Aorta (tissue), 5 donors: ENCODE measurements around the gene AXIN1. TPM values are rescaled to one million over a fixed set of nuclear protein-coding genes. Genes with fewer than 3 reads are reported as not detected.

Experiments
- ATAC-seq: fragments of 200-7000 bp; cut with Tn5 transposase; one replicate; pipeline ENCODE4 v1.9.1; 2022; ENCODE audit warnings: moderate library complexity; ENCODE audit not compliant: low FRiP score
- DNase-seq, 2 donors: peaks; one replicate each; pipeline ENCODE4 v3.0.0-alpha.2; 2020
- H3K27ac ChIP-seq, 2 donors: one replicate each; pipeline ENCODE4 v1.5.1; 2013; ENCODE audit warnings: low read length in 2 of 2, mild to moderate bottlenecking in 2 of 2, moderate library complexity in 2 of 2, control low read depth in 1 of 2, inconsistent platforms in 1 of 2, low read depth in 1 of 2
- H3K27me3 ChIP-seq, 2 donors: one replicate each; pipeline ENCODE4 v1.6.1; 2013; ENCODE audit warnings: control low read depth in 1 of 2, low read length in 1 of 2, mild to moderate bottlenecking in 1 of 2, moderate library complexity in 1 of 2; ENCODE audit not compliant: insufficient read depth in 2 of 2, control insufficient read depth in 1 of 2
- H3K36me3 ChIP-seq, 2 donors: one replicate each; pipeline ENCODE4 v1.6.1; 2013; ENCODE audit warnings: control low read depth in 1 of 2, low read length in 1 of 2, mild to moderate bottlenecking in 1 of 2; ENCODE audit not compliant: insufficient read depth in 2 of 2, control insufficient read depth in 1 of 2
- H3K4me1 ChIP-seq, 2 donors: one replicate each; pipeline ENCODE4 v1.6.1; 2013; ENCODE audit warnings: low read length in 2 of 2, control low read depth in 1 of 2, mild to moderate bottlenecking in 1 of 2, moderate library complexity in 1 of 2; ENCODE audit not compliant: insufficient read depth in 2 of 2, control insufficient read depth in 1 of 2
- H3K4me3 ChIP-seq, 2 donors: one replicate each; pipeline ENCODE4 v1.5.1; 2013; ENCODE audit warnings: low read length in 2 of 2, control low read depth in 1 of 2, mild to moderate bottlenecking in 1 of 2
- H3K9me3 ChIP-seq: one replicate; pipeline ENCODE4 v1.6.1; 2013; ENCODE audit warnings: mild to moderate bottlenecking, low read length; ENCODE audit not compliant: control insufficient read depth
- WGBS, 2 donors: extraction: QIAGEN DNeasy Blood & Tissue Kit; methylation state at CpG; one replicate each; pipeline ENCODE4 v1.1.7; 2013; 5-methylcytosine and 5-hydroxymethylcytosine counted together
- intact Hi-C, 2 donors: fragments of 100-400 bp; cut with DNase I; formaldehyde crosslinking; loops; one replicate each; pipeline versions ENCODE4 v1.14.2 to v1.15.0; 2022
- polyA plus RNA-seq, 2 donors: library from polyadenylated mRNA; stranded (reverse); fragments of 200-250 nt; gene quantifications; one replicate each; pipeline ENCODE4 v1.2.3, GENCODE V29; 2013
- total RNA-seq, 2 donors: library from RNA; stranded (reverse); fragmentation: NEBNext Ultra II Directional; extraction: Animal tissue kit (Norgen Biotek cat#: 25700); gene quantifications; one replicate each; pipeline ENCODE4 v1.2.1, GENCODE V29; 2021
- donor health status: healthy with polysubstance abuse.
- donor health status: Bipolar disorder and iron deficiency.
- donor health status: DM: no; HTN: no; CAD: no.
- donor health status: DM: no; HTN: no; CAD: no.
- donor health status: DM: yes; HTN: yes; CAD: no.

The AXIN1 gene
- total and polyA plus RNA-seq, 4 donors, result 9.1 to 19.8 (median 15.6) TPM

DNA sequence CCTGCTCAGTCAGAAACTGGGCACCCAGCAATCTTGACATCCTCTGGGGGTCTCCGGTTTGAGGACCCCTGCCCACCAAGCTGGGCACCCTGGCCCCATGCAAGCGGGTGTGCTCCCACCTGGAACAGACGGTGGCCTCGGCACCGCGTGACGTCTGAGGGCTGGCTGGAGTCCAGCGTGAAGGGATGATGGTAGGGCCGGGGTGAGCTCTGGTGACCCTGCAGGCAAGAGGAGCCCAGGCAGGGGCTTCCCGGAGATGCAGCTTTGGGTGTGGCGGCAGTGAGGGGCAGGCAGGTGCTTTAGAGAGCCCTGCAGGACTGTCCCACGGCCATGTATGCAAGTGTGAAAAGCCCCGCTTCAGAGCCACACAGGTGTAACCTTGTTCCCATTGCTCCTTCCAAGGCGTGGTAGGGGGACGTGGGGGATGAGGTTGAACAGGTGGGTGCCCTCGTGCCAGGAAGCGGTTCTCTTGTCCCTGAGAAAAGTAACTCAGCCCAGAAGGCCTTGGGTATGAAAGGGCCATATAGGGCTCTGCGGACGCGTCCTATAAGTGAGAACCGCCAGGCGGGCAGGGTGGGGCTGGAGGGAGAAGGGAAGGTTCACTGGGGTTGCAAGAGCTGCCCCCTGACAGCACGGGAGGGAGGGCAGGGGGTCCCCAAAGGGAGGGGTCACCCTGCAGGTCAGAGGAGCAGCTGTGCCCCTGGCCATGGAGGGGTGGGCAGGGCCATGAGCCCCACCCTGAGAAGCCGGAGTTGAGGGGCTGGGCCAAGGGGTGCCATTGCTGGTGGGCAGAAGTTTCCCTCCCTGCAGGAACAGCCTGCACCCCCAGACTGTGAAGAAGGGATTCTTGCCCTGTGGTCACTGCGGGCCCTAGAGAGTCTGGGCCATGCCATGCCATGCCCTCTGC lies 86.0 kb downstream of the AXIN1 start:
- Histone ChIP-seq H3K36me3 (peaks cover 0 to 10% of the 10 kb centered on the region in 2 donors), H3K4me3 (no peak overlapping the region), H3K27me3 (no peaks in the 10 kb centered on the region), H3K4me1 (no peaks in the 10 kb centered on the region), H3K27ac (no peak overlapping the region), H3K9me3 (no peaks in the 10 kb centered on the region)
- intact Hi-C loops, result no loop called here
- DNase-seq (no peak), ATAC-seq (no peak)
- WGBS, 2 donors, result 71 to 77% methylated on average over 25 of the region's 25 CpGs

DNA sequence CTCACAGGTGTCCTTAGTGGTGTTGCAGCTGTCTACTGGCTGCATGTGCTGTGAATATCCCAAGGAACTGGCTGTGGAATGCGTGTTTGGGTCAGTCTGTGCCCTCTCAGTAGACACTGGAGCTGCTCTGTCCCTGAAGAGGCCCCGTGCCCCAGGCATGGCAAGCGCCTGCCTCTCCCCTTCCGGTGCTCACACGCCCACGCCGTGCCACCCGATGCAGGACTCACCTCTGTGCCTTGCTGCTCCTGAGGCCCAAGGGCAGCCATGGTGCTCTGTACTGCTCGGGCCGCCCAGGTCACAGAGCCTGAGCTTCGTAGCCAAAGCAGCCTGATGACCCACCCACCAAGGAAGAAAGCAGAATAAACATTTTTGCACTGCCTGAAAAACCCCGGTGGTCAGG lies 86.8 kb downstream of the AXIN1 start:
- Histone ChIP-seq H3K4me3 (no peak overlapping the region), H3K27ac (no peak overlapping the region), H3K27me3 (no peaks in the 10 kb centered on the region), H3K4me1 (no peaks in the 10 kb centered on the region), H3K36me3 (peaks cover 0 to 10% of the 10 kb centered on the region in 2 donors), H3K9me3 (no peaks in the 10 kb centered on the region)
- DNase-seq (no peak), ATAC-seq (no peak)
- WGBS, 2 donors, result 77% methylated on average over 12 of the region's 12 CpGs
- intact Hi-C loops, result no loop called here

DNA sequence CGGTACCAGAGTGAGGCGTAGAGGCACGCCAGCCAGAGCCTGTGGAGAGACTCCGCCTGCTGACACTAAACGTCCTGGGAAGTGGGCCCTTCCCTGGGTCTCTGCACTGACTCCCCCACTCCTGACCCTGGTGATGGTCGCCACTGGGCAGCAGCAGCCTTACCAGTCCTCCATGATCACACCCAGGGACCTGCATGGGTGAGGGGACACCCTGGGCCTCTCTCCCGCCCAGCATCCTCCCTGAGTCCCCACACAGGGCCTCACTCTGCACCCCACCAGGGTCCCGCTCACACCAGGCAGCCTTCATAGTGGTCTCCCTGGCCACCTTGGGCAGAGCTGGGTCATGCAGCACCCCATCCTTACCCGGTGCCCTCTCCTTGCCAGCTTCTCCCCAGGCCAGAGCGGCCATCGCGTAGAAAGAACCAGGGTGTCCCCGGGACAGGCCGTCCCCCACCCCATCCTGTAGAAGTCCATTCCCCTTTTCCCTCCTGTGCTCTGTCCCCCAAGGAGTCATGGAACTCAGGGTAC lies 87.5 kb downstream of the AXIN1 start:
- Histone ChIP-seq H3K27me3 (no peaks in the 10 kb centered on the region), H3K27ac (no peak overlapping the region), H3K4me1 (no peaks in the 10 kb centered on the region), H3K9me3 (no peaks in the 10 kb centered on the region), H3K4me3 (no peak overlapping the region), H3K36me3 (peaks cover 0 to 11% of the 10 kb centered on the region in 2 donors)
- no peak for ATAC-seq
- WGBS, 2 donors, result 90 to 92% methylated on average over 14 of the region's 14 CpGs
- intact Hi-C loops, result no loop called here
- no peak for DNase-seq

DNA sequence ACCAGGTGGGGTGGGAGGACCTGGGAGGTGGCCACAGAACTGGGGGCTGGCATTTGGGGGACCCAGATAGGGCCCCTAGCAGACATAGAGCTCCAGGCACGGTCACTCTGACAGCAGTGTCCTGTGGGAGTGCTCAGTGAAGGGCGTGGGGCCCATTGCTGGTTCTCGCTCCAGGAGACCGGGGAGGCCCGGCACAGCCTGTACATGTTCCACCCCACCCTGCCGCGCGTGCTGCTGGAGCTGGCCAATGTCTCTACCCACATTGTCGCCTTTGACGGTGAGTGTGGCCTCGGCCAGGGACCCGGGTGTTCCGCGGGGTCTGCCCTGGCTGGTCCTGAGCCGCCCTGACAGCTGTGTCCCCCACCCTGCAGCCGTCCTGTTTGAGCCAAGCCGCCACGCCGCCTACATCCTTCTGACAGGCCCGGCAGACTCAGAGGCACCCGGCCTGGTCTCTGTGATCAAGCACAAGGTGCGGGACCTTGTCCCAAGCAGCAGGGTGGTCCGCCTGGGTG lies 88.0 kb downstream of the AXIN1 start:
- Histone ChIP-seq H3K27ac (no peak overlapping the region), H3K4me1 (no peaks in the 10 kb centered on the region), H3K9me3 (no peaks in the 10 kb centered on the region), H3K4me3 (no peak overlapping the region), H3K36me3 (peaks cover 0 to 14% of the 10 kb centered on the region in 2 donors), H3K27me3 (no peaks in the 10 kb centered on the region)
- no peak for DNase-seq
- 92 to 95% methylated on average over 23 of the region's 23 CpGs for WGBS, 2 donors
- intact Hi-C loops, result no loop called here
- no peak for ATAC-seq

DNA sequence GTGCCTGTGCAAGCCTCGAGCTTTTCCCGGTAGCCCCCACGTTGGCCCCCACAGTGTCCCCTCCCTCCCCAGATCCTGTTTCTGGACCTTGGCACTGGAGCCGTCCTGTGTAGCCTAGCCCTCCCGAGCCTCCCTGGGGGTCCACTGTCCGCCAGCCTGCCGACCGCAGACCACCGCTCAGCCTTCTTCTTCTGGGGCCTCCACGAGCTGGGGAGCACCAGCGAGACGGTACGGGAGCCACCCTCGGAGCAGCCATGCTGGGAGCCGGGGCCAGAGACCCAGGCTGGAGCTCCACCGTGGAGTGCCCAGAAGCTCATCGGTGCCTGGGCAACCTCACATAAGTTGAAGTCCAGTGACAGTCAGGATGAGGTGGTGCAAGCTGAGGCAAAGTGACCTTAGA lies 88.6 kb downstream of the AXIN1 start:
- no peaks in the 10 kb centered on the region for H3K4me1 ChIP-seq
- peaks cover 0 to 14% of the 10 kb centered on the region in 2 donors for H3K36me3 ChIP-seq
- 91 to 92% methylated on average over 17 of the region's 17 CpGs for WGBS, 2 donors
- H3K27me3 ChIP-seq, result no peaks in the 10 kb centered on the region
- H3K4me3 ChIP-seq, result no peak overlapping the region
- H3K9me3 ChIP-seq, result no peaks in the 10 kb centered on the region
- no peak for DNase-seq
- H3K27ac ChIP-seq, result no peak overlapping the region
- intact Hi-C loops, result no loop called here
- ATAC-seq, result no peak

DNA sequence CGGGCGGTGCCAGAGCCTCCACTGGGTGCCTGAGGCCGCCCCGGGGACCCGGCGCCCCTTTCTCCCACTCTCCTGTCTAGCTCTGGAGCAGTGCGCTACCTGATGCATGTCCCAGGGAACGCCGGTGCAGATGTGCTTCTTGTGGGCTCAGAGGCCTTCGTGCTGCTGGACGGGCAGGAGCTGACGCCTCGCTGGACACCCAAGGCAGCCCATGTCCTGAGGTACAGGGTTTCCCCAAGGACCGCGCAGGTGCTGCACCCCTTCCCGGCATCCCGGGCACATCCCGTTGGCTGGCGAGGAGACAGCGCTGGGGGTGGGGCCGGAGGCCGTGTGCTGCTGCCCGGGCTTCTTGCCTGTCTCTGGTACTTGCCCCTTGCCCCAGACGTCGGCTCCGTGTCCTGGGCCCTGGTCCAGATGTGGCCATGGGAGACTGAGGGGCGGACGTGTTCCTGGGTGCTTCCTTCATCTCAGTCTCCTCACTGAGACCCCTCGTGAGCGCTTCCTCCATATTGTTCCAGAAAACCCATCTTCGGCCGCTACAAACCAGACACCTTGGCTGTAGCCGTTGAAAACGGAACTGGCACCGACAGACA lies 89.2 kb downstream of the AXIN1 start:
- Histone ChIP-seq H3K27ac (no peak overlapping the region), H3K4me1 (no peaks in the 10 kb centered on the region), H3K9me3 (no peaks in the 10 kb centered on the region), H3K36me3 (peaks cover 0 to 14% of the 10 kb centered on the region in 2 donors), H3K4me3 (no peak overlapping the region), H3K27me3 (no peaks in the 10 kb centered on the region)
- WGBS, 2 donors, result 93 to 95% methylated on average over 28 to 35 of the region's 35 CpGs
- DNase-seq (no peak), ATAC-seq (no peak)
- intact Hi-C loops, result no loop called here

DNA sequence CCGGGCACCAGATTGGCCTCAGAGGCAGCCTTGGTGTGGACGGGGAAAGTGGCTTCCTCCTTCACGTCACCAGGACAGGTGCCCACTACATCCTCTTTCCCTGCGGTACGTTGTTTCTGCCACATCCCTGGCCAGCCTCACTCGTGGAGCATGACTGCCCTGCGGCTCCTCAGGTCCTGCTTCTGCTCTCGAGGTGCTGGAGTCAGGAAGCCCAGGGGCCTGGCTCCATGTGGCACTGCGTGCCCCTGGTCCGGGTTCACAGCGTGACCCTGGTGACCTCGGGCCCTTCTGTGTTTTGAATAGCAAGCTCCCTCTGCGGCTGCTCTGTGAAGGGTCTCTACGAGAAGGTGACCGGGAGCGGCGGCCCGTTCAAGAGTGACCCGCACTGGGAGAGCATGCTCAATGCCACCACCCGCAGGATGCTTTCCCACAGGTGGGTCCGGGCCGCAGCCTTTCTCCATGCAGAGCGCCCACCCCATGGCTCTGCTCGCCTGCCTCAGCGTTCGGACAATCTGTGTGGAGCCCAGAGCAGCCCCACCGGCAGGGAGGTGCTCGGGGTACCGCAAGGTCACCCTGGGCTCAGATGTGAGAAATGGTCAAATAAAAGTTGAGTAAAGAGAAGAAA lies 90.3 kb downstream of the AXIN1 start:
- no peaks in the 10 kb centered on the region for H3K9me3 ChIP-seq
- DNase-seq, result no peak
- whole genome bisulfite sequencing, 2 donors, result 92% methylated on average over 29 of the region's 29 CpGs
- intact Hi-C loops, result no loop called here
- H3K27me3 ChIP-seq, result no peaks in the 10 kb centered on the region
- no peak overlapping the region for H3K27ac ChIP-seq
- no peaks in the 10 kb centered on the region for H3K4me1 ChIP-seq
- H3K36me3 ChIP-seq, result peaks cover 0 to 14% of the 10 kb centered on the region in 2 donors
- no peak overlapping the region for H3K4me3 ChIP-seq
- ATAC-seq, result no peak

DNA sequence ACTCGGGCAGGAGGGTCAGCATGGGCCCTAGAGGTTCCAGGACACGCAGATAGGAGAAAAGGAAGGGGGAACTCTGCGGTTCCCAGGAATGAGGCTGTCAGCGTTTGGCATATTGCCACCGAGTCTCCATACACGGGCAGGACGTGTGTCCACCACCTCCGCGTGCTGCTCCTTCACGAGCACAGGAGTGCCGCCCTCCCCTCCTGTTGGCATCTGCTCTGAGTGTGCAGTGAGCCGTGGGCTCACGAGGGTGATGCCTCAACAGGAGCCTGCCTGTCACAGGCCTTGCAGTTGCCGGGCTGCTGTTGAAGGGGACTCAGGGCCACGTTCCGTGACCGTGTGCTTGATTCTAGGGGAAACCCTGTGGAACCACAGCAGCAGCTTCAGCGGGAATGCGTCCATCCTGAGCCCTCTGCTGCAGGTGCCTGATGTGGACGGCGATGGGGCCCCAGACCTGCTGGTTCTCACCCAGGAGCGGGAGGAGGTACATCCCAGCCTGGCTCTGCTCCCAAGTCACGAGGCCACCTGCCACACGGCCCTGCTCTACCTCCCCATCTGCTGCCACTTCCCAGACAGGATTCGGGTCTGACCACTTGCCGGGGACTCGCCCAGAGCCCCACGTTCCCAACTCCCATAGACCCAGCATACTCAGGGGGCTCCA lies 91.4 kb downstream of the AXIN1 start:
- ATAC-seq, result no peak
- Histone ChIP-seq H3K27ac (no peak overlapping the region), H3K36me3 (peaks cover 0 to 14% of the 10 kb centered on the region in 2 donors), H3K9me3 (no peaks in the 10 kb centered on the region), H3K4me3 (no peak overlapping the region), H3K27me3 (no peaks in the 10 kb centered on the region), H3K4me1 (no peaks in the 10 kb centered on the region)
- no peak for DNase-seq
- intact Hi-C loops, result no loop called here
- 85 to 86% methylated on average over 28 of the region's 28 CpGs for WGBS, 2 donors
